K562 (cell line): Measurements from ENCODE around the gene MFAP2. TPM values are rescaled to one million over a fixed set of nuclear protein-coding genes. Genes with fewer than 3 reads are reported as not detected.

Experiments used
- ADNP ChIP-seq: fragments of 200-800 bp; sonication (Bioruptor generic); IDR thresholded peaks from 2 replicates; pipeline ENCODE4 v1.6.1; 2016; ENCODE audit warnings: missing genetic modification characterization, missing compliant biosample characterization
- CEBPB ChIP-seq: fragments of 450-650 bp; IDR thresholded peaks from 2 replicates; pipeline ENCODE4 v1.6.1; 2016; ENCODE audit warnings: missing genetic modification characterization, missing compliant biosample characterization
- EZH2 ChIP-seq: IDR thresholded peaks from 2 replicates; pipeline ENCODE4 v1.6.1; 2012; ENCODE audit warnings: low read depth, mild to moderate bottlenecking, inconsistent platforms, low read length, borderline replicate concordance
- KAT2B ChIP-seq: IDR thresholded peaks from one replicate; pipeline ENCODE4 v1.6.1; 2012; ENCODE audit warnings: low read depth, mild to moderate bottlenecking, control low read depth, inconsistent platforms, low read length, moderate library complexity
- KDM4B ChIP-seq, 2 experiments: fragments of 450-650 bp in 1 of 2; sonication (generic) in 1 of 2; IDR thresholded peaks; 2 replicates each; pipeline ENCODE4 v1.6.1; 2016 to 2017; ENCODE audit warnings: borderline replicate concordance in 2 of 2, antibody characterized with exemption in 1 of 2, low read depth in 1 of 2, mild to moderate bottlenecking in 1 of 2
- PCBP2 ChIP-seq: fragments of 200-400 bp; formaldehyde crosslinking; IDR thresholded peaks from 2 replicates; pipeline ENCODE4 v1.6.1; 2018; ENCODE audit warnings: low read length, low read depth, mild to moderate bottlenecking, moderate library complexity; ENCODE audit not compliant: poor library complexity, severe bottlenecking
- TARDBP ChIP-seq: fragments of 450-650 bp; IDR thresholded peaks from 2 replicates; pipeline ENCODE4 v1.6.1; 2016
- TCF7 ChIP-seq: sonication (generic); IDR thresholded peaks from 2 replicates; pipeline ENCODE4 v1.6.1; 2016; ENCODE audit warnings: antibody characterized with exemption, borderline replicate concordance
- U2AF2 ChIP-seq: fragments of 200-400 bp; formaldehyde crosslinking; optimal IDR thresholded peaks from 2 replicates; pipeline ENCODE3; 2017; ENCODE audit warnings: low read depth, mild to moderate bottlenecking, low read length
- ZBTB43 ChIP-seq: sonication (generic); formaldehyde crosslinking; IDR thresholded peaks from 2 replicates; pipeline ENCODE4 v1.8.0; 2023; ENCODE audit warnings: mild to moderate bottlenecking, missing genetic modification reagents
- ZNF121 ChIP-seq: sonication (generic); formaldehyde crosslinking; conservative IDR thresholded peaks from 2 replicates; pipeline ENCODE4 v1.8.0; 2022; ENCODE audit warnings: missing genetic modification reagents
- ZNF175 ChIP-seq: fragments of 200-800 bp; sonication (Bioruptor generic); IDR thresholded peaks from 2 replicates; pipeline ENCODE4 v1.6.1; 2016; ENCODE audit warnings: low read depth, mild to moderate bottlenecking, missing genetic modification characterization, missing compliant biosample characterization
- ZNF232 ChIP-seq: sonication (generic); formaldehyde crosslinking; IDR thresholded peaks from 2 replicates; pipeline ENCODE4 v1.8.0; 2022; ENCODE audit warnings: mild to moderate bottlenecking, missing genetic modification reagents
- ZNF436 ChIP-seq: fragments of 250-450, 450-650 bp; sonication (Bioruptor Pico); formaldehyde crosslinking; IDR thresholded peaks from 2 replicates; pipeline ENCODE4 v1.7.0; 2020; ENCODE audit warnings: mild to moderate bottlenecking
- ZSCAN32 ChIP-seq: fragments of 450-650 bp; formaldehyde crosslinking; IDR thresholded peaks from 2 replicates; pipeline ENCODE4 v1.4.0; 2020; ENCODE audit warnings: mild to moderate bottlenecking, moderate library complexity
- polyA plus RNA-seq, 8 experiments: library from polyadenylated mRNA; depleted of rRNA in 4 of 8; stranded (reverse) in 5 of 8; unstranded in 3 of 8; fragments of >200 nt; fragmentation: Nextera tagmentation in 2 of 8; fragmentation: Illumina TruSeq in 1 of 8; extraction: Ambion mirVana in 2 of 8; extraction: Trizol in 1 of 8; gene quantifications; 2 replicates each; pipeline versions ENCODE4 v1.2.1 to v1.2.3, GENCODE V29; 2011 to 2014; ENCODE audit warnings: inconsistent platforms in 1 of 8, missing spikeins in 1 of 8
- total RNA-seq, 7 experiments: library from RNA; depleted of rRNA in 6 of 7; stranded (reverse); fragments of >200 nt in 6 of 7; fragmentation: Illumina TruSeq in 2 of 7; extraction: Trizol in 2 of 7; gene quantifications; 2 replicates each; pipeline versions ENCODE4 v1.2.1 to v1.2.3, GENCODE V29; 2011 to 2021; ENCODE audit warnings: low replicate concordance in 1 of 7
- TF ChIP-seq, protein P1 (sequence below): fragments of 450-650 bp; IDR thresholded peaks from 2 replicates; pipeline ENCODE4 v1.6.1; 2016; ENCODE audit warnings: low read depth
- TF ChIP-seq, protein P2 (sequence below): fragments of 450-650 bp; IDR thresholded peaks from 2 replicates; pipeline ENCODE4 v1.6.1; 2016; ENCODE audit warnings: borderline replicate concordance

Gene MFAP2
- total and polyA plus RNA-seq, 9 of the 15 experiments (the other 6 are each of a cell fraction or from before 2014, with no cell fraction given), result not detected

DNA sequence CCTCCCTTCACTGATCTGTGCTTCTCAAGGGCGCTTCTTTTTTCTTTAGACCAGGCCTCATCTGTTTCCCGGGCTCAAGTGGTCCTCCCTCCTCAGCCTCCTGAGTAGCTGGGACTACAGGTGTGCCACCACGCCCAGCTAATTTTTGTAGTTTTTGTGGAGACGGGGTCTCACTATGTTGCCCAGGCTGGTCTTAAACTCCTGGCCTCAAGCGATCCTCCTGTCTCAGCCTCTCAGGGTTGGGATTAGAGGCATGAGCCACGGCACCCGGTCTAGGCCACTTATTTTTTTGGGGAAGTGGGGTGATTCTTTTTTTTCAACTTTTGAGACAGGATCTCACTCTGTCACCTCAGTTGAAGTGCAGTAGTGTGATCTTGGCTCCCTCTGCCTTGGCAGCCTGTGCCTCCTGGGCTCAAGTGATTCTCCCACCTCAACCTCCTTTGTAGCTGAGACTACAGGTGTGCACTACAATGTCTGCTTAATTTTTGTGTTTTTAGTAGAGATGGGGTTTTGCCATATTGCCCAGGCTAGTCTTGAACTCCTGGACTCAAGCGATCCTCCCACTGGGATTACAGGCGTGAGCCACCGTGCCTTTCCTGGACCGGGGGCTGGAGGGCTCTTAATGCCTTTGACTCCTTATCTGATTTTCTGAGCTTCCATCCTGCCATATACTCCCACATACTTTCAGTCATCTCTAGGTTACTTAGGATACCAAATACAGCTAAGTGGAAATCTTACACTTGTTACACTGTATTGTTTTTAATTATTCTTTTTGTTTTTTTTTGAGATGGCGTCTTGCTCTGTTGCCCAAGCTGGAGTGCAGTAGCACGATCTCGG, 18.9 kb downstream of the MFAP2 start (continued):
- TF ChIP-seq, protein P1, sequence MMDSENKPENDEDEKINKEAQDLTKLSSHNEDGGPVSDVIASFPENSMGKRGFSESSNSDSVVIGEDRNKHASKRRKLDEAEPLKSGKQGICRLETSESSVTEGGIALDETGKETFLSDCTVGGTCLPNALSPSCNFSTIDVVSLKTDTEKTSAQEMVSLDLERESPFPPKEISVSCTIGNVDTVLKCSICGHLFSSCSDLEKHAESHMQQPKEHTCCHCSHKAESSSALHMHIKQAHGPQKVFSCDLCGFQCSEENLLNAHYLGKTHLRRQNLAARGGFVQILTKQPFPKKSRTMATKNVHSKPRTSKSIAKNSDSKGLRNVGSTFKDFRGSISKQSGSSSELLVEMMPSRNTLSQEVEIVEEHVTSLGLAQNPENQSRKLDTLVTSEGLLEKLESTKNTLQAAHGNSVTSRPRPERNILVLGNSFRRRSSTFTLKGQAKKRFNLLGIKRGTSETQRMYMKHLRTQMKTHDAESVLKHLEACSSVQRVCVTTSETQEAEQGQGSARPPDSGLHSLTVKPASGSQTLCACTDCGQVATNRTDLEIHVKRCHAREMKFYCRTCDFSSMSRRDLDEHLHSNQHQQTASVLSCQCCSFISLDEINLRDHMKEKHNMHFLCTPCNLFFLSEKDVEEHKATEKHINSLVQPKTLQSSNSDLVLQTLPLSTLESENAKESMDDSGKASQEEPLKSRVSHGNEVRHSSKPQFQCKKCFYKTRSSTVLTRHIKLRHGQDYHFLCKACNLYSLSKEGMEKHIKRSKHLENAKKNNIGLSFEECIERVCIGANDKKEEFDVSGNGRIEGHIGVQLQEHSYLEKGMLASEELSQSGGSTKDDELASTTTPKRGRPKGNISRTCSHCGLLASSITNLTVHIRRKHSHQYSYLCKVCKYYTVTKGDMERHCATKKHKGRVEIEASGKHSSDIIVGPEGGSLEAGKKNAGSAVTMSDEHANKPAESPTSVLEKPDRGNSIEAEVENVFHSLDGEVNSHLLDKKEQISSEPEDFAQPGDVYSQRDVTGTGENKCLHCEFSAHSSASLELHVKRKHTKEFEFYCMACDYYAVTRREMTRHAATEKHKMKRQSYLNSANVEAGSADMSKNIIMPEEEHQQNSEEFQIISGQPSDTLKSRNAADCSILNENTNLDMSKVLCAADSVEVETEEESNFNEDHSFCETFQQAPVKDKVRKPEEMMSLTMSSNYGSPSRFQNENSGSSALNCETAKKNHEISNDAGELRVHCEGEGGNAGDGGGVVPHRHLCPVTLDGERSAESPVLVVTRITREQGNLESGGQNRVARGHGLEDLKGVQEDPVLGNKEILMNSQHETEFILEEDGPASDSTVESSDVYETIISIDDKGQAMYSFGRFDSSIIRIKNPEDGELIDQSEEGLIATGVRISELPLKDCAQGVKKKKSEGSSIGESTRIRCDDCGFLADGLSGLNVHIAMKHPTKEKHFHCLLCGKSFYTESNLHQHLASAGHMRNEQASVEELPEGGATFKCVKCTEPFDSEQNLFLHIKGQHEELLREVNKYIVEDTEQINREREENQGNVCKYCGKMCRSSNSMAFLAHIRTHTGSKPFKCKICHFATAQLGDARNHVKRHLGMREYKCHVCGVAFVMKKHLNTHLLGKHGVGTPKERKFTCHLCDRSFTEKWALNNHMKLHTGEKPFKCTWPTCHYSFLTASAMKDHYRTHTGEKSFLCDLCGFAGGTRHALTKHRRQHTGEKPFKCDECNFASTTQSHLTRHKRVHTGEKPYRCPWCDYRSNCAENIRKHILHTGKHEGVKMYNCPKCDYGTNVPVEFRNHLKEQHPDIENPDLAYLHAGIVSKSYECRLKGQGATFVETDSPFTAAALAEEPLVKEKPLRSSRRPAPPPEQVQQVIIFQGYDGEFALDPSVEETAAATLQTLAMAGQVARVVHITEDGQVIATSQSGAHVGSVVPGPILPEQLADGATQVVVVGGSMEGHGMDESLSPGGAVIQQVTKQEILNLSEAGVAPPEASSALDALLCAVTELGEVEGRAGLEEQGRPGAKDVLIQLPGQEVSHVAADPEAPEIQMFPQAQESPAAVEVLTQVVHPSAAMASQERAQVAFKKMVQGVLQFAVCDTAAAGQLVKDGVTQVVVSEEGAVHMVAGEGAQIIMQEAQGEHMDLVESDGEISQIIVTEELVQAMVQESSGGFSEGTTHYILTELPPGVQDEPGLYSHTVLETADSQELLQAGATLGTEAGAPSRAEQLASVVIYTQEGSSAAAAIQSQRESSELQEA, result no peak
- TF ChIP-seq ZNF175 (CRISPR knock-in tag) (no peak), ZNF436 (CRISPR knock-in tag) (no peak), KAT2B (no peak), ZNF121 (CRISPR knock-in tag) (peak; percentile 48), TCF7 (no peak), EZH2 (no peak), ZBTB43 (CRISPR knock-in tag) (no peak), PCBP2 (no peak), U2AF2 (no peak), TARDBP (no peak), ZNF232 (CRISPR knock-in tag) (no peak), ZSCAN32 (CRISPR knock-in tag) (no peak), KDM4B (IDR thresholded peaks at IDR 0.05; ENCODE audit: borderline replicate concordance in 2 of 2, low read depth in 1 of 2) (no peak), ADNP (peak; percentile 71; the same call in 1 of the 2 replicates), CEBPB (tag) (no peak)
- TF ChIP-seq, protein P2, sequence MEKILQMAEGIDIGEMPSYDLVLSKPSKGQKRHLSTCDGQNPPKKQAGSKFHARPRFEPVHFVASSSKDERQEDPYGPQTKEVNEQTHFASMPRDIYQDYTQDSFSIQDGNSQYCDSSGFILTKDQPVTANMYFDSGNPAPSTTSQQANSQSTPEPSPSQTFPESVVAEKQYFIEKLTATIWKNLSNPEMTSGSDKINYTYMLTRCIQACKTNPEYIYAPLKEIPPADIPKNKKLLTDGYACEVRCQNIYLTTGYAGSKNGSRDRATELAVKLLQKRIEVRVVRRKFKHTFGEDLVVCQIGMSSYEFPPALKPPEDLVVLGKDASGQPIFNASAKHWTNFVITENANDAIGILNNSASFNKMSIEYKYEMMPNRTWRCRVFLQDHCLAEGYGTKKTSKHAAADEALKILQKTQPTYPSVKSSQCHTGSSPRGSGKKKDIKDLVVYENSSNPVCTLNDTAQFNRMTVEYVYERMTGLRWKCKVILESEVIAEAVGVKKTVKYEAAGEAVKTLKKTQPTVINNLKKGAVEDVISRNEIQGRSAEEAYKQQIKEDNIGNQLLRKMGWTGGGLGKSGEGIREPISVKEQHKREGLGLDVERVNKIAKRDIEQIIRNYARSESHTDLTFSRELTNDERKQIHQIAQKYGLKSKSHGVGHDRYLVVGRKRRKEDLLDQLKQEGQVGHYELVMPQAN, result no peak
